Thyroid gland (tissue), 4 donors: ENCODE results near the gene CYGB.

Experiments used
- CTCF ChIP-seq, 6 experiments: fragments of 200-600 bp in 3 of 6; fragments of 450-650 bp in 3 of 6; sonication (generic) in 3 of 6; IDR thresholded peaks; one replicate each; pipeline ENCODE4 v1.5.1; 2016 to 2019; ENCODE audit warnings: antibody characterized with exemption in 6 of 6, mild to moderate bottlenecking in 2 of 6, inconsistent platforms in 1 of 6, moderate library complexity in 1 of 6
- POLR2A ChIP-seq, 2 donors: fragments of 450-650 bp; IDR thresholded peaks; one replicate each; pipeline ENCODE4 v1.6.1; 2017; ENCODE audit warnings: antibody characterized with exemption in 2 of 2, mild to moderate bottlenecking in 2 of 2, moderate library complexity in 1 of 2

GRCh38 chr17:76528528-76529223, 8.8 kb downstream of the CYGB start:
- no peak for TF ChIP-seq CTCF (IDR thresholded peaks at IDR 0.05)
- TF ChIP-seq POLR2A (IDR thresholded peaks at IDR 0.05) = no peak
